Breast epithelium (tissue), 3 donors: ENCODE results near the gene MCM9.

Source experiments
- POLR2A ChIP-seq: fragments of 450-650 bp; IDR thresholded peaks from one replicate; pipeline ENCODE4 v1.6.1; 2016; ENCODE audit warnings: antibody characterized with exemption, mild to moderate bottlenecking, moderate library complexity
- TF ChIP-seq, protein P1 (sequence below), 3 donors: fragments of 450-650 bp; IDR thresholded peaks; one replicate each; pipeline ENCODE4 v1.5.1; 2016 to 2017; ENCODE audit warnings: antibody characterized with exemption in 3 of 3, mild to moderate bottlenecking in 3 of 3, moderate library complexity in 3 of 3

DNA sequence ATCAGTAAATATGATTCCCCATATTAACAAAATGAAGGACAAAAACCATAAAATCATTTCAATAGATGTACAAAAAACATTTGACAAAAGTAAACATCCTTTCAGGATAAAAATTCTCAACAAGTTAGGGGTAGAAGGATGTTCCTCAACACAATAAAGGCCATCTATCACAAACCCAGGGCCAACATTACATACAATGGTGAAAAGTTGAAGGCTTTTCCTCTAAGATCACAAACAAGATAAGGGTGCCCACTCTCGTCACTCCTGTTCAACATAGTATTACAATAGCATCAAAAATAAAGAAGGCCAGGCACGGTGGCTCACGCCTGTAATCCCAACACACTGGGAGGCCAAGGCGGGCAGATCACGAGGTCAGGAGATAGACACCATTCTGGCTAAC is 63.6 kb downstream of the MCM9 start:
- no peak for TF ChIP-seq POLR2A
- TF ChIP-seq, protein P1, sequence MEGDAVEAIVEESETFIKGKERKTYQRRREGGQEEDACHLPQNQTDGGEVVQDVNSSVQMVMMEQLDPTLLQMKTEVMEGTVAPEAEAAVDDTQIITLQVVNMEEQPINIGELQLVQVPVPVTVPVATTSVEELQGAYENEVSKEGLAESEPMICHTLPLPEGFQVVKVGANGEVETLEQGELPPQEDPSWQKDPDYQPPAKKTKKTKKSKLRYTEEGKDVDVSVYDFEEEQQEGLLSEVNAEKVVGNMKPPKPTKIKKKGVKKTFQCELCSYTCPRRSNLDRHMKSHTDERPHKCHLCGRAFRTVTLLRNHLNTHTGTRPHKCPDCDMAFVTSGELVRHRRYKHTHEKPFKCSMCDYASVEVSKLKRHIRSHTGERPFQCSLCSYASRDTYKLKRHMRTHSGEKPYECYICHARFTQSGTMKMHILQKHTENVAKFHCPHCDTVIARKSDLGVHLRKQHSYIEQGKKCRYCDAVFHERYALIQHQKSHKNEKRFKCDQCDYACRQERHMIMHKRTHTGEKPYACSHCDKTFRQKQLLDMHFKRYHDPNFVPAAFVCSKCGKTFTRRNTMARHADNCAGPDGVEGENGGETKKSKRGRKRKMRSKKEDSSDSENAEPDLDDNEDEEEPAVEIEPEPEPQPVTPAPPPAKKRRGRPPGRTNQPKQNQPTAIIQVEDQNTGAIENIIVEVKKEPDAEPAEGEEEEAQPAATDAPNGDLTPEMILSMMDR (IDR thresholded peaks at IDR 0.05): no peak
